Endothelial cell of umbilical vein (primary cell): Measurements from ENCODE around the gene CLASP2. TPM values are rescaled to one million over a fixed set of nuclear protein-coding genes. Genes with fewer than 3 reads are reported as not detected.

Source experiments
- BruUV-seq: library from RNA; stranded (reverse); fragments of 400-500 nt; replicated peaks from 2 replicates; lab custom pipeline; 2021; lab: Mats Ljungman, UMichigan
- CTCF ChIA-PET: fragments of 300-600, 350-600 bp; sonication (Branson Sonifier 250); formaldehyde crosslinking; loops from one replicate; lab custom pipeline; 2021; ENCODE audit warnings: antibody characterized with exemption, inconsistent platforms; lab: Charles Lee
- POLR2A ChIA-PET: fragments of 300-600, 350-600 bp; sonication (Branson Sonifier 250); formaldehyde crosslinking; loops from one replicate; lab custom pipeline; 2021; ENCODE audit warnings: antibody characterized with exemption, inconsistent platforms; lab: Charles Lee
- DNase-seq: peaks from one replicate; pipeline ENCODE4 v3.0.0-alpha.2; 2011; ENCODE audit warnings: low read depth, low spot score
- FAIRE-seq: peaks from 2 replicates; lab custom pipeline; 2011; peaks lifted over from hg19 to GRCh38; lab: Jason Lieb, UNC
- H2AFZ ChIP-seq: 2 replicates; pipeline ENCODE4 v1.6.0; 2012; ENCODE audit warnings: low read depth, low read length, control low read depth, inconsistent platforms
- H3K27ac ChIP-seq: 2 replicates; pipeline ENCODE4 v1.5.1; 2011; ENCODE audit warnings: low read depth, mild to moderate bottlenecking, control low read depth, low read length, moderate library complexity; ENCODE audit not compliant: insufficient read depth
- H3K27me3 ChIP-seq, 2 experiments: 2 replicates each; pipeline versions ENCODE4 v1.6.0 to v1.6.1; 2011; ENCODE audit warnings: low read length in 2 of 2, mixed read lengths in 1 of 2; ENCODE audit not compliant: control insufficient read depth in 2 of 2, insufficient read depth in 2 of 2
- H3K36me3 ChIP-seq, 2 experiments: 2 replicates in 1 of 2; 3 replicates in 1 of 2; pipeline ENCODE4 v1.5.1; 2011; ENCODE audit warnings: low read length in 2 of 2, mild to moderate bottlenecking in 1 of 2, moderate library complexity in 1 of 2; ENCODE audit not compliant: control insufficient read depth in 2 of 2, insufficient read depth in 2 of 2; ENCODE audit errors: extremely low read depth in 1 of 2
- H3K4me1 ChIP-seq: 3 replicates; pipeline ENCODE4 v1.5.1; 2011; ENCODE audit warnings: mild to moderate bottlenecking, low read length; ENCODE audit not compliant: control insufficient read depth, insufficient read depth; ENCODE audit errors: extremely low read depth
- H3K4me2 ChIP-seq: 2 replicates; pipeline ENCODE4 v1.6.1; 2011; ENCODE audit warnings: low read length, control low read depth, mixed read lengths; ENCODE audit not compliant: insufficient read depth
- H3K4me3 ChIP-seq, 3 experiments: fragments of 200-600 bp in 1 of 3; sonication (generic), shearing (Covaris generic) in 1 of 3; replicated peaks in 1 of 3; 2 replicates each; pipeline ENCODE4 v1.5.1; 2011 to 2016; ENCODE audit warnings: control low read depth in 3 of 3, low read length in 3 of 3, mild to moderate bottlenecking in 2 of 3, inconsistent platforms in 1 of 3, low read depth in 1 of 3, moderate library complexity in 1 of 3; ENCODE audit not compliant: insufficient read depth in 1 of 3
- H3K79me2 ChIP-seq: 2 replicates; pipeline ENCODE4 v1.6.0; 2012; ENCODE audit warnings: low read length, inconsistent platforms; ENCODE audit not compliant: control insufficient read depth, insufficient read depth
- H3K9ac ChIP-seq: replicated peaks from 2 replicates; pipeline ENCODE3; 2011; ENCODE audit warnings: low read length, control low read depth; ENCODE audit not compliant: insufficient read depth; ENCODE audit errors: extremely low read depth
- H3K9me1 ChIP-seq: replicated peaks from 3 replicates; pipeline ENCODE4 v1.6.0; 2011; ENCODE audit warnings: mild to moderate bottlenecking, low read length; ENCODE audit not compliant: control insufficient read depth, insufficient read depth; ENCODE audit errors: extremely low read depth
- H3K9me3 ChIP-seq: replicated peaks from 2 replicates; pipeline ENCODE4 v1.5.1; 2012; ENCODE audit warnings: low read length, inconsistent platforms; ENCODE audit not compliant: control insufficient read depth, insufficient read depth
- H4K20me1 ChIP-seq: replicated peaks from 2 replicates; pipeline ENCODE3; 2011; ENCODE audit warnings: mild to moderate bottlenecking, low read length; ENCODE audit not compliant: control insufficient read depth, insufficient read depth; ENCODE audit errors: extremely low read depth
- CTCF ChIP-seq, 2 donors: IDR thresholded peaks; 1 replicate in 1 of 2; 2 replicates in 1 of 2; pipeline ENCODE4 v1.5.1; 2011; ENCODE audit warnings: low read length in 2 of 2, mild to moderate bottlenecking in 2 of 2, moderate library complexity in 2 of 2, control low read depth in 1 of 2, inconsistent platforms in 1 of 2, low read depth in 1 of 2; ENCODE audit not compliant: insufficient read depth in 1 of 2; ENCODE audit errors: extremely low read depth in 1 of 2
- EZH2 ChIP-seq: IDR thresholded peaks from 2 replicates; pipeline ENCODE4 v1.6.1; 2012; ENCODE audit warnings: borderline replicate concordance, low read depth, mild to moderate bottlenecking, moderate library complexity, low read length, inconsistent platforms; ENCODE audit not compliant: severe bottlenecking
- FOS ChIP-seq: IDR thresholded peaks from 2 replicates; pipeline ENCODE4 v1.6.1; 2011; ENCODE audit warnings: mild to moderate bottlenecking, low read length, moderate library complexity, borderline replicate concordance; ENCODE audit not compliant: insufficient read depth
- GATA2 ChIP-seq: IDR thresholded peaks from 2 replicates; pipeline ENCODE4 v1.7.0; 2011; ENCODE audit warnings: low read depth, mild to moderate bottlenecking, moderate library complexity, mixed read lengths, low read length; ENCODE audit not compliant: insufficient read length, insufficient read depth
- JUN ChIP-seq: IDR thresholded peaks from 2 replicates; pipeline ENCODE4 v1.6.1; 2011; ENCODE audit warnings: borderline replicate concordance, low read depth; ENCODE audit not compliant: insufficient read length, insufficient read depth
- MAX ChIP-seq: IDR thresholded peaks from 2 replicates; pipeline ENCODE4 v1.6.1; 2011; ENCODE audit not compliant: insufficient read depth, insufficient read length
- MYC ChIP-seq: IDR thresholded peaks from one replicate; pipeline ENCODE4 v1.6.1; 2011; ENCODE audit warnings: mild to moderate bottlenecking, low read depth, low read length
- POLR2A ChIP-seq: IDR thresholded peaks from 2 replicates; pipeline ENCODE4 v1.6.1; 2012; ENCODE audit warnings: low read depth, mild to moderate bottlenecking, control low read depth, low read length
- POLR2AphosphoS5 ChIP-seq: IDR thresholded peaks from 2 replicates; pipeline ENCODE4 v1.6.1; 2012; ENCODE audit warnings: low read depth, mild to moderate bottlenecking, control low read depth, low read length, moderate library complexity; ENCODE audit not compliant: insufficient read depth
- dilution Hi-C: fragments of 300-500 bp; cut with MboI; formaldehyde crosslinking; loops from one replicate; pipeline ENCODE4 v1.15.0; 2019; ENCODE audit warnings: low sequenced_read_pairs; ENCODE audit not compliant: extremely low pct_ligation_motif_present
- intact Hi-C: fragments of 100-400 bp; cut with micrococcal nuclease; formaldehyde crosslinking; loops from one replicate; pipeline ENCODE4 v1.10.0; 2022
- polyA plus RNA-seq, 4 experiments: library from polyadenylated mRNA; depleted of rRNA in 3 of 4; stranded (reverse) in 3 of 4; unstranded in 1 of 4; fragments of >200 nt; gene quantifications; 2 replicates each; pipeline versions ENCODE4 v1.2.1 to v1.2.3, GENCODE V29; 2011 to 2012; ENCODE audit warnings: missing spikeins in 1 of 4
- total RNA-seq: library from RNA; stranded (reverse); gene quantifications from 2 replicates; pipeline ENCODE4 v1.2.3, GENCODE V29; 2021

CLASP2 gene
- total and polyA plus RNA-seq, 2 donors (not counting 3 experiments of a cell fraction or from before 2014, with no cell fraction given), result 15.0 to 55.0 TPM

- POLR2A ChIA-PET, result no interaction called here
- CTCF ChIA-PET, result interaction anchor here (0.8 to 1.0 kb wide), 3 partner anchors 11 to 49 kb away, joined by 3 to 5 read pairs (median 5); no protein-coding TSS in a partner anchor
- intact Hi-C loops (no loop called here), dilution Hi-C loops (no loop called here)
- FAIRE-seq, result no peak
- no TSS peak for BruUV-seq
- no peak for DNase-seq
- Histone ChIP-seq H3K4me2 (no peak overlapping the region), H2AFZ (no peak overlapping the region), H3K27ac (no peak overlapping the region), H3K36me3 (no peaks in the 10 kb centered on the region), H3K9me1 (no peaks in the 10 kb centered on the region), H3K79me2 (peaks cover 78% of the 10 kb centered on the region), H3K4me1 (no peaks in the 10 kb centered on the region), H3K9me3 (no peaks in the 10 kb centered on the region), H3K9ac (no peak overlapping the region), H4K20me1 (no peaks in the 10 kb centered on the region), H3K27me3 (no peaks in the 10 kb centered on the region), H3K4me3 (no peak overlapping the region)
- TF ChIP-seq CTCF (IDR thresholded peaks at IDR 0.05; ENCODE audit: extremely low read depth in 1 of 2, insufficient read depth in 1 of 2, low read depth in 1 of 2, low read length in 2 of 2) (no peak), MAX (no peak), POLR2A (no peak), FOS (no peak), EZH2 (no peak), MYC (no peak), JUN (no peak), GATA2 (no peak), POLR2AphosphoS5 (no peak)
These were observed 13.2 kb downstream of the CLASP2 start for GRCh38 chr3:33704891-33705290.
